ENCODE data around the gene SLC47A2. TPM values are rescaled to one million over a fixed set of nuclear protein-coding genes. Genes with fewer than 3 reads are reported as not detected.

SLC47A2 gene
- polyA plus RNA-seq, 1 donor from 2014 or later: not detected

DNA sequence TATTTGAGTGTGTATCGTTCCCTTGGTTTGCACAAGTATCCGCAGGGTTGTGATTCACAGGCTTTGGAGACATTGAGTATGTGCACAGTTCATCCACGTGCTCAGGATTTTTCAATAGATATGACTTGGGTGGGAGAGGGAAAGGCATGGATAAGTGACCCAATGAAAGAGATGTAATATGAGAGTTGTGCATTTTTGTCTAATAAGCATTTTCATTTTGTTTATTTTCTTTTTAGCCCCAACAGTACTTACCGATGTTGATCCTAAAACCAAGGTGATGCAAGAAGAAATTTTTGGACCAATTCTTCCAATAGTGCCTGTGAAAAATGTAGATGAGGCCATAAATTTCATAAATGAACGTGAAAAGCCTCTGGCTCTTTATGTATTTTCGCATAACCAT, 53.3 kb downstream of the SLC47A2 start:
- Histone ChIP-seq H2AFZ (ENCODE audit: low read depth, low read length) (no peak overlapping the region), H3K79me2 (replicated peaks; ENCODE audit: insufficient read depth, low read length) (peaks cover under 1% of the 10 kb centered on the region), H3K27ac (ENCODE audit: low read length) (no peak overlapping the region), H3K9me3 (ENCODE audit: low read length) (no peaks in the 10 kb centered on the region), H3K27me3 (ENCODE audit: insufficient read depth, low read depth, low read length) (no peaks in the 10 kb centered on the region), H3K4me2 (ENCODE audit: low read length) (no peak overlapping the region), H4K20me1 (ENCODE audit: insufficient read depth) (no peaks in the 10 kb centered on the region), H3K9me2 (ENCODE audit: insufficient read depth, low read length) (no peaks in the 10 kb centered on the region), H3K9ac (ENCODE audit: low read length) (no peak overlapping the region), H3K36me3 (ENCODE audit: insufficient read depth, low read length) (no peaks in the 10 kb centered on the region), H3F3A (ENCODE audit: insufficient read depth, low read length, poor library complexity, severe bottlenecking) (no peaks in the 10 kb centered on the region), H3K4me3 (ENCODE audit: low read length) (no peak overlapping the region)
- TF ChIP-seq SMC3 (conservative IDR thresholded peaks at IDR 0.05; ENCODE audit: poor library complexity) (no peak), TAF1 (IDR thresholded peaks at IDR 0.05; ENCODE audit: low read depth) (no peak), POLR2AphosphoS5 (IDR thresholded peaks at IDR 0.05) (no peak), RAD21 (conservative IDR thresholded peaks at IDR 0.05) (no peak), EZH2 (IDR thresholded peaks at IDR 0.05; ENCODE audit: borderline replicate concordance, insufficient read depth, low read length, poor library complexity, severe bottlenecking) (no peak), EP300 (conservative IDR thresholded peaks at IDR 0.05; ENCODE audit: poor library complexity, severe bottlenecking) (no peak), MXI1 (conservative IDR thresholded peaks at IDR 0.05; ENCODE audit: poor library complexity, severe bottlenecking) (no peak)
- TF ChIP-seq, protein P1, sequence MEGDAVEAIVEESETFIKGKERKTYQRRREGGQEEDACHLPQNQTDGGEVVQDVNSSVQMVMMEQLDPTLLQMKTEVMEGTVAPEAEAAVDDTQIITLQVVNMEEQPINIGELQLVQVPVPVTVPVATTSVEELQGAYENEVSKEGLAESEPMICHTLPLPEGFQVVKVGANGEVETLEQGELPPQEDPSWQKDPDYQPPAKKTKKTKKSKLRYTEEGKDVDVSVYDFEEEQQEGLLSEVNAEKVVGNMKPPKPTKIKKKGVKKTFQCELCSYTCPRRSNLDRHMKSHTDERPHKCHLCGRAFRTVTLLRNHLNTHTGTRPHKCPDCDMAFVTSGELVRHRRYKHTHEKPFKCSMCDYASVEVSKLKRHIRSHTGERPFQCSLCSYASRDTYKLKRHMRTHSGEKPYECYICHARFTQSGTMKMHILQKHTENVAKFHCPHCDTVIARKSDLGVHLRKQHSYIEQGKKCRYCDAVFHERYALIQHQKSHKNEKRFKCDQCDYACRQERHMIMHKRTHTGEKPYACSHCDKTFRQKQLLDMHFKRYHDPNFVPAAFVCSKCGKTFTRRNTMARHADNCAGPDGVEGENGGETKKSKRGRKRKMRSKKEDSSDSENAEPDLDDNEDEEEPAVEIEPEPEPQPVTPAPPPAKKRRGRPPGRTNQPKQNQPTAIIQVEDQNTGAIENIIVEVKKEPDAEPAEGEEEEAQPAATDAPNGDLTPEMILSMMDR (IDR thresholded peaks at IDR 0.05; ENCODE audit: poor library complexity, severe bottlenecking): no peak
- TF ChIP-seq, protein P2, sequence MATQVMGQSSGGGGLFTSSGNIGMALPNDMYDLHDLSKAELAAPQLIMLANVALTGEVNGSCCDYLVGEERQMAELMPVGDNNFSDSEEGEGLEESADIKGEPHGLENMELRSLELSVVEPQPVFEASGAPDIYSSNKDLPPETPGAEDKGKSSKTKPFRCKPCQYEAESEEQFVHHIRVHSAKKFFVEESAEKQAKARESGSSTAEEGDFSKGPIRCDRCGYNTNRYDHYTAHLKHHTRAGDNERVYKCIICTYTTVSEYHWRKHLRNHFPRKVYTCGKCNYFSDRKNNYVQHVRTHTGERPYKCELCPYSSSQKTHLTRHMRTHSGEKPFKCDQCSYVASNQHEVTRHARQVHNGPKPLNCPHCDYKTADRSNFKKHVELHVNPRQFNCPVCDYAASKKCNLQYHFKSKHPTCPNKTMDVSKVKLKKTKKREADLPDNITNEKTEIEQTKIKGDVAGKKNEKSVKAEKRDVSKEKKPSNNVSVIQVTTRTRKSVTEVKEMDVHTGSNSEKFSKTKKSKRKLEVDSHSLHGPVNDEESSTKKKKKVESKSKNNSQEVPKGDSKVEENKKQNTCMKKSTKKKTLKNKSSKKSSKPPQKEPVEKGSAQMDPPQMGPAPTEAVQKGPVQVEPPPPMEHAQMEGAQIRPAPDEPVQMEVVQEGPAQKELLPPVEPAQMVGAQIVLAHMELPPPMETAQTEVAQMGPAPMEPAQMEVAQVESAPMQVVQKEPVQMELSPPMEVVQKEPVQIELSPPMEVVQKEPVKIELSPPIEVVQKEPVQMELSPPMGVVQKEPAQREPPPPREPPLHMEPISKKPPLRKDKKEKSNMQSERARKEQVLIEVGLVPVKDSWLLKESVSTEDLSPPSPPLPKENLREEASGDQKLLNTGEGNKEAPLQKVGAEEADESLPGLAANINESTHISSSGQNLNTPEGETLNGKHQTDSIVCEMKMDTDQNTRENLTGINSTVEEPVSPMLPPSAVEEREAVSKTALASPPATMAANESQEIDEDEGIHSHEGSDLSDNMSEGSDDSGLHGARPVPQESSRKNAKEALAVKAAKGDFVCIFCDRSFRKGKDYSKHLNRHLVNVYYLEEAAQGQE (IDR thresholded peaks at IDR 0.05; ENCODE audit: borderline replicate concordance): no peak

DNA sequence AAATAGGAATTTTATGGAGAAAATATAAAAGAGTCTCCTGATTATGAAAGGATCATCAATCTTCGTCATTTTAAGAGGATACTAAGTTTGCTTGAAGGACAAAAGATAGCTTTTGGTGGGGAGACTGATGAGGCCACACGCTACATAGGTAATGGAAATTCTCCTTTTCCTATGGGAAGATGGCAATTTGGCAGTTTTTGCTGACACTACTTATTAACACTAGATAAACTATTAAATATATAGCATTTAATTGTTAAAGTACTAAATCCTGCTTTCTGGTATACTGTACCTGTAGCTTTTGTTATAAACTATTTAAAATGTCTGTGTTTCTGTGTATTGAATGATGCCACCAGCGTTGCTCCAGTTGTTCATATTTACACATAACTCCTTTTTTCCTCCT, 55.3 kb downstream of the SLC47A2 start:
- no peaks in the 10 kb centered on the region for H3K27me3 ChIP-seq (ENCODE audit: insufficient read depth, low read depth, low read length)
- H3K79me2 ChIP-seq (replicated peaks; ENCODE audit: insufficient read depth, low read length): peaks cover 3% of the 10 kb centered on the region
- no peaks in the 10 kb centered on the region for H3K36me3 ChIP-seq (ENCODE audit: insufficient read depth, low read length)
- TF ChIP-seq, protein P2 (IDR thresholded peaks at IDR 0.05; ENCODE audit: borderline replicate concordance): no peak
- TF ChIP-seq MXI1 (conservative IDR thresholded peaks at IDR 0.05; ENCODE audit: poor library complexity, severe bottlenecking) (no peak), EZH2 (IDR thresholded peaks at IDR 0.05; ENCODE audit: borderline replicate concordance, insufficient read depth, low read length, poor library complexity, severe bottlenecking) (no peak)
- H3K4me2 ChIP-seq (ENCODE audit: low read length): no peak overlapping the region
- no peaks in the 10 kb centered on the region for H4K20me1 ChIP-seq (ENCODE audit: insufficient read depth)
- no peaks in the 10 kb centered on the region for H3K9me2 ChIP-seq (ENCODE audit: insufficient read depth, low read length)
- no peaks in the 10 kb centered on the region for H3F3A ChIP-seq (ENCODE audit: insufficient read depth, low read length, poor library complexity, severe bottlenecking)
- H3K4me3 ChIP-seq (ENCODE audit: low read length): no peak overlapping the region
- H3K9me3 ChIP-seq (ENCODE audit: low read length): no peaks in the 10 kb centered on the region
- H3K9ac ChIP-seq (ENCODE audit: low read length): no peak overlapping the region
- H2AFZ ChIP-seq (ENCODE audit: low read depth, low read length): no peak overlapping the region
- H3K27ac ChIP-seq (ENCODE audit: low read length): no peak overlapping the region
